Measurements from ENCODE around the gene BMPR1B. TPM values are rescaled to one million over a fixed set of nuclear protein-coding genes. Genes with fewer than 3 reads are reported as not detected.

Gene BMPR1B
- total RNA-seq, 1 experiment from 2014 or later, result 7.1 TPM

DNA sequence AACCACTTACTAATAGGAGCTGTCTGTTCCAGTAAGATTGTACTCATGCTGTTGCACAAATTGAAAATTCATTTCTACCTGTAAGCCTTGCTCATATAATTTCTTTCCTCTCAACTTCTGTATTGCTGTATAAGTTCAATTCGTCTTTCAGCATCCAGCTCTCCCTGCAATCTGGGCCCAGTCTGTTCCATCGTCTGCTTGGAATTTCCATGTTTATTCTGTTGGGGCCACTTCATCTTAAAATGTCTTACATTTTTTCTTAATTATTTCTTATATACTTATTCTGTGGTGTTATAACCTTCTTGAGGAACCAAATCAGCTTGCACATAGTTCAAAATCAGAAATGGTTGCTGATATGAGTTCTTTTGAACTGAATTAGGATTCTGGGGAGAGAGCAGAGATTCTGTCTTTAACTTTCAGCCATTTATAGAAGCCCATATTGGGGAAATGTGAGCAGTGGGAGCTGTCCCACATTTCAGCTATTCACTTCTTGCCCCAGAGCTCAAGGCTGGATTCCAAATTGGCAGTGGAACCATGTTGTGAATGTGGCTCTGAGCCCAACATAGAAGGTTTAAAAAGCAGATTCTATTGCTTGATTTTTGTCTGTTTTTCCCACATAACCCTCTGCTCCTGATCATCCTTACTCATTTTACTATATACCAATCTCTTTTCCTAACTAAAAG is 291.9 kb downstream of the BMPR1B start:
- no peaks in the 10 kb centered on the region for H3F3A ChIP-seq (ENCODE audit: low read length, unreplicated experiment)
- no peaks in the 10 kb centered on the region for H3K9me3 ChIP-seq (ENCODE audit: low read length)
- H3K27ac ChIP-seq (ENCODE audit: low read length), result no peak overlapping the region
- no peaks in the 10 kb centered on the region for H3K36me3 ChIP-seq (ENCODE audit: low read depth, low read length)
- H3K9me2 ChIP-seq (replicated peaks; ENCODE audit: low read length), result no peaks in the 10 kb centered on the region
- H3K79me2 ChIP-seq (ENCODE audit: low read length), result no peaks in the 10 kb centered on the region
- peaks cover 16% of the 10 kb centered on the region for H3K4me1 ChIP-seq (ENCODE audit: insufficient read depth, low read length)
- no peaks in the 10 kb centered on the region for H4K20me1 ChIP-seq (ENCODE audit: low read length)
- ATAC-seq (no peak), DNase-seq (no peak)
- ChIA-PET CTCF (no interaction called here), POLR2A (ENCODE audit: unreplicated experiment) (no interaction called here)
- H3K27me3 ChIP-seq (ENCODE audit: low read length), result no peaks in the 10 kb centered on the region
- no peak overlapping the region for H2AFZ ChIP-seq (ENCODE audit: low read length)
- no TSS peak for BruUV-seq (replicated peaks)
- H3K9ac ChIP-seq (ENCODE audit: low read length), result no peak overlapping the region
- H3K4me3 ChIP-seq (ENCODE audit: low read length), result no peak overlapping the region
- intact Hi-C loops (cut with micrococcal nuclease), result loop anchor here (5.0 kb wide), 1 partner anchor 33 kb away; no protein-coding TSS in a partner anchor
- no peak overlapping the region for H3K4me2 ChIP-seq (ENCODE audit: low read length)
- TF ChIP-seq EZH2phosphoT487 (IDR thresholded peaks at IDR 0.05; ENCODE audit: borderline replicate concordance, low read length) (no peak), EZH2 (IDR thresholded peaks at IDR 0.05; ENCODE audit: low read length, unreplicated experiment) (no peak)
- TF ChIP-seq, protein P1, sequence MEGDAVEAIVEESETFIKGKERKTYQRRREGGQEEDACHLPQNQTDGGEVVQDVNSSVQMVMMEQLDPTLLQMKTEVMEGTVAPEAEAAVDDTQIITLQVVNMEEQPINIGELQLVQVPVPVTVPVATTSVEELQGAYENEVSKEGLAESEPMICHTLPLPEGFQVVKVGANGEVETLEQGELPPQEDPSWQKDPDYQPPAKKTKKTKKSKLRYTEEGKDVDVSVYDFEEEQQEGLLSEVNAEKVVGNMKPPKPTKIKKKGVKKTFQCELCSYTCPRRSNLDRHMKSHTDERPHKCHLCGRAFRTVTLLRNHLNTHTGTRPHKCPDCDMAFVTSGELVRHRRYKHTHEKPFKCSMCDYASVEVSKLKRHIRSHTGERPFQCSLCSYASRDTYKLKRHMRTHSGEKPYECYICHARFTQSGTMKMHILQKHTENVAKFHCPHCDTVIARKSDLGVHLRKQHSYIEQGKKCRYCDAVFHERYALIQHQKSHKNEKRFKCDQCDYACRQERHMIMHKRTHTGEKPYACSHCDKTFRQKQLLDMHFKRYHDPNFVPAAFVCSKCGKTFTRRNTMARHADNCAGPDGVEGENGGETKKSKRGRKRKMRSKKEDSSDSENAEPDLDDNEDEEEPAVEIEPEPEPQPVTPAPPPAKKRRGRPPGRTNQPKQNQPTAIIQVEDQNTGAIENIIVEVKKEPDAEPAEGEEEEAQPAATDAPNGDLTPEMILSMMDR (conservative IDR thresholded peaks at IDR 0.05; ENCODE audit: low read depth, low read length), result no peak

DNA sequence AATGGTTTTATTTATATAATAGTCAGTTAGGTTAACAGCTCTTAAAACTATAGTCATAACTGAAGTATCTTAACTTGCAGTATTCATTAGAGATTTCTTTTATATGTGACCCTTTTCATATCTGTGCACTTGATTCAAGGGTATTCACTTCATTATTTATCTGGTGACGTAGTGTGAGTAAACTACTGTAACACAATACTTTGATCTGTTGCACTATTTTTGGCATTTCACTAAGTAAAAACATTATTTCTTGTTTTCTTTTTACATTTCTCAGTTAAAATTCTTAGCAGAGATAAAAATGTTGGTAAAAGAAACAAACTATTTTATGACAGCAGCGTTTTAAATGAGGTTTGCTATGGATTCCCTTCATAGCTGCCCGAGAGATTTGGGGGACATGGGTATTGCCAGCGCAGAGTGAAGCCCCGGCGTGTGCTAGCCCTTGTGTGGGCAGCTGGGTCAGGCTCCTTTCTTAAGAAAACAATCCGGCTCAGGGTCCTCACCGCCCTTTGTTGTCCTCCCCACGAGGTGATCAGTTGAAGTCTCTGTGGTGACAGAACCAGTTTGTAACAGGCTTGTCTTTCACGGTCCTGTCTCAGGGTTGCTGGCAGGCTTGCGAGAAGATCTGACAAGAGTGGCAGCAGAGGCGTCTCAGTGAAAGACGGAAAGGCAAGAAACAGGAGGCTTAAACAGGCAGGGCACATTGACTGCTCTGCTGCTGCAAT is 293.4 kb downstream of the BMPR1B start:
- no peaks in the 10 kb centered on the region for H3K27me3 ChIP-seq (ENCODE audit: low read length)
- H4K20me1 ChIP-seq (ENCODE audit: low read length), result no peaks in the 10 kb centered on the region
- CTCF ChIA-PET, result no interaction called here
- no peak overlapping the region for H3K9ac ChIP-seq (ENCODE audit: low read length)
- no peaks in the 10 kb centered on the region for H3F3A ChIP-seq (ENCODE audit: low read length, unreplicated experiment)
- no peak for DNase-seq
- POLR2A ChIA-PET (ENCODE audit: unreplicated experiment), result no interaction called here
- TF ChIP-seq EZH2 (IDR thresholded peaks at IDR 0.05; ENCODE audit: low read length, unreplicated experiment) (no peak), EZH2phosphoT487 (IDR thresholded peaks at IDR 0.05; ENCODE audit: borderline replicate concordance, low read length) (no peak)
- TF ChIP-seq, protein P1 (conservative IDR thresholded peaks at IDR 0.05; ENCODE audit: low read depth, low read length), result no peak
- H3K27ac ChIP-seq (ENCODE audit: low read length), result no peak overlapping the region
- no peak overlapping the region for H3K4me3 ChIP-seq (ENCODE audit: low read length)
- no peak overlapping the region for H3K4me2 ChIP-seq (ENCODE audit: low read length)
- no peak for ATAC-seq
- H2AFZ ChIP-seq (ENCODE audit: low read length), result no peak overlapping the region
- no peaks in the 10 kb centered on the region for H3K36me3 ChIP-seq (ENCODE audit: low read depth, low read length)
- H3K4me1 ChIP-seq (ENCODE audit: insufficient read depth, low read length), result peaks cover 1% of the 10 kb centered on the region; the same call in 1 of the 2 replicates
- no TSS peak for BruUV-seq (replicated peaks)
- no peaks in the 10 kb centered on the region for H3K9me3 ChIP-seq (ENCODE audit: low read length)
- H3K79me2 ChIP-seq (ENCODE audit: low read length), result no peaks in the 10 kb centered on the region
- no peaks in the 10 kb centered on the region for H3K9me2 ChIP-seq (replicated peaks; ENCODE audit: low read length)
- intact Hi-C loops (cut with micrococcal nuclease), result no loop called here

DNA sequence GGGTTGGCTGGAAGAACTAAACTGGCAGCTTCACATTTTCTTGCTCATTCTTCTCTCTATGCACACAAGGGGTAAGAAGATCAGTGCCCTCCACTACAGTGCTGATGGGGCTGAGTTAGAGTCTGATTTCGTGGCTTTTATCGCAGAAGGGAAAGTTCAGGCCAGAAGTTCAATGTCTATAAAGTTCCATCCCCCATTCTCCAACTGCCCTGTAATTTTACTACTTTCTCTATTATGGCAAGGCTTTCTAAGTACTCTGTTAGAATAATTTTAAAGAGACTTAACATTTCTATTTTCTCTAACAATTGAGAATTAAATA is 293.9 kb downstream of the BMPR1B start:
- POLR2A ChIA-PET (ENCODE audit: unreplicated experiment), result no interaction called here

More for the DNA sequence above, 293.9 kb downstream of the BMPR1B start:
- Histone ChIP-seq H3K9me3 (ENCODE audit: low read length) (no peaks in the 10 kb centered on the region), H3K4me2 (ENCODE audit: low read length) (no peak overlapping the region), H3K4me3 (ENCODE audit: low read length) (no peak overlapping the region), H3K27me3 (ENCODE audit: low read length) (no peaks in the 10 kb centered on the region), H3K9ac (ENCODE audit: low read length) (no peak overlapping the region), H3K79me2 (ENCODE audit: low read length) (no peaks in the 10 kb centered on the region), H3F3A (ENCODE audit: low read length, unreplicated experiment) (no peaks in the 10 kb centered on the region), H4K20me1 (ENCODE audit: low read length) (no peaks in the 10 kb centered on the region), H3K36me3 (ENCODE audit: low read depth, low read length) (no peaks in the 10 kb centered on the region), H3K27ac (ENCODE audit: low read length) (no peak overlapping the region), H2AFZ (ENCODE audit: low read length) (no peak overlapping the region), H3K9me2 (replicated peaks; ENCODE audit: low read length) (no peaks in the 10 kb centered on the region), H3K4me1 (ENCODE audit: insufficient read depth, low read length) (no peaks in the 10 kb centered on the region)
- CTCF ChIA-PET, result no interaction called here
- ATAC-seq (no peak), DNase-seq (no peak)
- intact Hi-C loops (cut with micrococcal nuclease), result no loop called here
- TF ChIP-seq EZH2phosphoT487 (IDR thresholded peaks at IDR 0.05; ENCODE audit: borderline replicate concordance, low read length), result no peak
- TF ChIP-seq, protein P1 (conservative IDR thresholded peaks at IDR 0.05; ENCODE audit: low read depth, low read length), result no peak
- no peak for TF ChIP-seq EZH2 (IDR thresholded peaks at IDR 0.05; ENCODE audit: low read length, unreplicated experiment)
- no TSS peak for BruUV-seq (replicated peaks)

Measured in PC-3 (cell line).